ENCODE measurements around the gene HOXA1.

DNA sequence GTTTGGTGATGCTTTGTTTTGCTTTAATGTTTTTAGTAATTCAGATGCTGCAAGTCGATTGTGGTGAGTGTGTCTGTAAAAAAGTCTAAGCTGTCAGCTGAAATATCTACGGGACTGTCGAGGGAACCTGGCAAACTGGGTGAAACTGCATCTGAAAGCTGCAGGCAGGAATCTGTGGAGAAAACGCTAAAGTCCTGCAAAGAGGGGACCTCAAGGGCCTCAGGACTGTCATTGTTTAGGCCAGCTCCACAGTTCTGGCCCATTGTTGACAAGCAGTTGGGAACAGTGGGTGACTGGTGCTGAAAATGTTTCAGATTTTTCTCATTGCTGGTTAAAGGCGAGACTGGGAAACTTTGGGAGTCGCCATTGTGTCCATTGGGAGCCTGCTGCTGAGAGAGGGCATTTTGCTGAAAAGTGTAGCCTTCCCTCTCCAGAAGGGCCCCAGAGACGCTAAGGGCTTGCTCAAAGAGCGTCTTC, 4.9 kb upstream of the HOXA1 start:
- TF ChIP-seq, protein P1, sequence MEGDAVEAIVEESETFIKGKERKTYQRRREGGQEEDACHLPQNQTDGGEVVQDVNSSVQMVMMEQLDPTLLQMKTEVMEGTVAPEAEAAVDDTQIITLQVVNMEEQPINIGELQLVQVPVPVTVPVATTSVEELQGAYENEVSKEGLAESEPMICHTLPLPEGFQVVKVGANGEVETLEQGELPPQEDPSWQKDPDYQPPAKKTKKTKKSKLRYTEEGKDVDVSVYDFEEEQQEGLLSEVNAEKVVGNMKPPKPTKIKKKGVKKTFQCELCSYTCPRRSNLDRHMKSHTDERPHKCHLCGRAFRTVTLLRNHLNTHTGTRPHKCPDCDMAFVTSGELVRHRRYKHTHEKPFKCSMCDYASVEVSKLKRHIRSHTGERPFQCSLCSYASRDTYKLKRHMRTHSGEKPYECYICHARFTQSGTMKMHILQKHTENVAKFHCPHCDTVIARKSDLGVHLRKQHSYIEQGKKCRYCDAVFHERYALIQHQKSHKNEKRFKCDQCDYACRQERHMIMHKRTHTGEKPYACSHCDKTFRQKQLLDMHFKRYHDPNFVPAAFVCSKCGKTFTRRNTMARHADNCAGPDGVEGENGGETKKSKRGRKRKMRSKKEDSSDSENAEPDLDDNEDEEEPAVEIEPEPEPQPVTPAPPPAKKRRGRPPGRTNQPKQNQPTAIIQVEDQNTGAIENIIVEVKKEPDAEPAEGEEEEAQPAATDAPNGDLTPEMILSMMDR (conservative IDR thresholded peaks at IDR 0.05; ENCODE audit: low read depth, low read length) = no peak
- TF ChIP-seq MAFK (IDR thresholded peaks at IDR 0.05; ENCODE audit: low read depth, low read length) = no peak
- no peak for TF ChIP-seq CEBPB (IDR thresholded peaks at IDR 0.05; ENCODE audit: low read depth, low read length)
- no peak for TF ChIP-seq POLR2A (IDR thresholded peaks at IDR 0.05; ENCODE audit: low read depth, low read length)
- no peak for TF ChIP-seq MAZ (IDR thresholded peaks at IDR 0.05; ENCODE audit: borderline replicate concordance, low read depth, low read length)
- no peak for TF ChIP-seq RFX5 (IDR thresholded peaks at IDR 0.05; ENCODE audit: low read depth, low read length)
- no peak for TF ChIP-seq RCOR1 (IDR thresholded peaks at IDR 0.05; ENCODE audit: insufficient replicate concordance, low read length)
- TF ChIP-seq MXI1 (IDR thresholded peaks at IDR 0.05; ENCODE audit: borderline replicate concordance, low read depth, low read length) = no peak
- TF ChIP-seq, protein P2, sequence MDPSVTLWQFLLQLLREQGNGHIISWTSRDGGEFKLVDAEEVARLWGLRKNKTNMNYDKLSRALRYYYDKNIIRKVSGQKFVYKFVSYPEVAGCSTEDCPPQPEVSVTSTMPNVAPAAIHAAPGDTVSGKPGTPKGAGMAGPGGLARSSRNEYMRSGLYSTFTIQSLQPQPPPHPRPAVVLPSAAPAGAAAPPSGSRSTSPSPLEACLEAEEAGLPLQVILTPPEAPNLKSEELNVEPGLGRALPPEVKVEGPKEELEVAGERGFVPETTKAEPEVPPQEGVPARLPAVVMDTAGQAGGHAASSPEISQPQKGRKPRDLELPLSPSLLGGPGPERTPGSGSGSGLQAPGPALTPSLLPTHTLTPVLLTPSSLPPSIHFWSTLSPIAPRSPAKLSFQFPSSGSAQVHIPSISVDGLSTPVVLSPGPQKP (IDR thresholded peaks at IDR 0.05; ENCODE audit: borderline replicate concordance, low read depth, low read length) = no peak
- TF ChIP-seq BHLHE40 (IDR thresholded peaks at IDR 0.05; ENCODE audit: low read depth, low read length) = no peak
- no peak for TF ChIP-seq NFE2L2 (IDR thresholded peaks at IDR 0.05; ENCODE audit: low read depth, low read length)
- no peak for TF ChIP-seq RAD21 (IDR thresholded peaks at IDR 0.05; ENCODE audit: low read length)

Data from IMR-90 (cell line).